ENCODE data around the gene CDC14A. TPM values are rescaled to one million over a fixed set of nuclear protein-coding genes. Genes with fewer than 3 reads are reported as not detected.

The CDC14A gene
- polyA plus RNA-seq, 1 of the 3 experiments (the other 2 are of a cell fraction) = 2.2 TPM

DNA sequence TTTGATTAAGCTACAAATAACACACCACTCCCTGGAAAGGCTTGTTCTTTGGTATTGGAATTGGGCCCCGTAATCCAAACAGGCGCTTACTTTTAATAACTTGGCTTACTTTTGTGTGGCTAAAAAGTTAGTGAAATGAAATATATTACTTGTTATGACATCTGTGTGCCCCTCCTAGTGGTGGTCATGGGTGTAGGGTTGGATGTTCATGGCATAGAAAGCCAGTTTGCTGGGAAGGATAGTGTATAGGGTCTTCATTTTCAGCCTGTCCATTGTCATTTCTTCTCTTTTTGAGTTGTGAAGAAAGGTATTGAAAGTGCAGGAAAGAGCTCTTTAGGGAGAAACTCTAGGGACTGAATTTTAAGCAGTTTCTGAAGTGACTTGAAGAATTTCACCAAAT lies 5.9 kb downstream of the CDC14A start:
- H3K4me2 ChIP-seq = no peak overlapping the region
- H3K4me1 ChIP-seq (ENCODE audit: control insufficient read depth in 1 of 2, insufficient read depth in 2 of 2, low read depth in 1 of 2, low read length in 1 of 2) = peaks cover 15 to 18% of the 10 kb centered on the region in 2 experiments; a peak in 3 of 4 replicates
- peaks cover 5% of the 10 kb centered on the region for H3F3A ChIP-seq (replicated peaks; ENCODE audit: insufficient read depth)
- H3K79me2 ChIP-seq (ENCODE audit: insufficient read depth) = peaks cover 34% of the 10 kb centered on the region
- no peak for TF ChIP-seq NFIC (IDR thresholded peaks at IDR 0.05; ENCODE audit: borderline replicate concordance)
- TF ChIP-seq, protein P1, sequence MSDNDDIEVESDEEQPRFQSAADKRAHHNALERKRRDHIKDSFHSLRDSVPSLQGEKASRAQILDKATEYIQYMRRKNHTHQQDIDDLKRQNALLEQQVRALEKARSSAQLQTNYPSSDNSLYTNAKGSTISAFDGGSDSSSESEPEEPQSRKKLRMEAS (IDR thresholded peaks at IDR 0.05; ENCODE audit: low read depth) = no peak
- TF ChIP-seq, protein P2, sequence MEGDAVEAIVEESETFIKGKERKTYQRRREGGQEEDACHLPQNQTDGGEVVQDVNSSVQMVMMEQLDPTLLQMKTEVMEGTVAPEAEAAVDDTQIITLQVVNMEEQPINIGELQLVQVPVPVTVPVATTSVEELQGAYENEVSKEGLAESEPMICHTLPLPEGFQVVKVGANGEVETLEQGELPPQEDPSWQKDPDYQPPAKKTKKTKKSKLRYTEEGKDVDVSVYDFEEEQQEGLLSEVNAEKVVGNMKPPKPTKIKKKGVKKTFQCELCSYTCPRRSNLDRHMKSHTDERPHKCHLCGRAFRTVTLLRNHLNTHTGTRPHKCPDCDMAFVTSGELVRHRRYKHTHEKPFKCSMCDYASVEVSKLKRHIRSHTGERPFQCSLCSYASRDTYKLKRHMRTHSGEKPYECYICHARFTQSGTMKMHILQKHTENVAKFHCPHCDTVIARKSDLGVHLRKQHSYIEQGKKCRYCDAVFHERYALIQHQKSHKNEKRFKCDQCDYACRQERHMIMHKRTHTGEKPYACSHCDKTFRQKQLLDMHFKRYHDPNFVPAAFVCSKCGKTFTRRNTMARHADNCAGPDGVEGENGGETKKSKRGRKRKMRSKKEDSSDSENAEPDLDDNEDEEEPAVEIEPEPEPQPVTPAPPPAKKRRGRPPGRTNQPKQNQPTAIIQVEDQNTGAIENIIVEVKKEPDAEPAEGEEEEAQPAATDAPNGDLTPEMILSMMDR (IDR thresholded peaks at IDR 0.05) = peak; percentile 61
- TF ChIP-seq, protein P3, sequence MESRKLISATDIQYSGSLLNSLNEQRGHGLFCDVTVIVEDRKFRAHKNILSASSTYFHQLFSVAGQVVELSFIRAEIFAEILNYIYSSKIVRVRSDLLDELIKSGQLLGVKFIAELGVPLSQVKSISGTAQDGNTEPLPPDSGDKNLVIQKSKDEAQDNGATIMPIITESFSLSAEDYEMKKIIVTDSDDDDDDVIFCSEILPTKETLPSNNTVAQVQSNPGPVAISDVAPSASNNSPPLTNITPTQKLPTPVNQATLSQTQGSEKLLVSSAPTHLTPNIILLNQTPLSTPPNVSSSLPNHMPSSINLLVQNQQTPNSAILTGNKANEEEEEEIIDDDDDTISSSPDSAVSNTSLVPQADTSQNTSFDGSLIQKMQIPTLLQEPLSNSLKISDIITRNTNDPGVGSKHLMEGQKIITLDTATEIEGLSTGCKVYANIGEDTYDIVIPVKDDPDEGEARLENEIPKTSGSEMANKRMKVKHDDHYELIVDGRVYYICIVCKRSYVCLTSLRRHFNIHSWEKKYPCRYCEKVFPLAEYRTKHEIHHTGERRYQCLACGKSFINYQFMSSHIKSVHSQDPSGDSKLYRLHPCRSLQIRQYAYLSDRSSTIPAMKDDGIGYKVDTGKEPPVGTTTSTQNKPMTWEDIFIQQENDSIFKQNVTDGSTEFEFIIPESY (IDR thresholded peaks at IDR 0.05; ENCODE audit: borderline replicate concordance, low read depth) = no peak
- no peak for TF ChIP-seq TAF1 (IDR thresholded peaks at IDR 0.05; ENCODE audit: borderline replicate concordance, low read depth, low read length)
- TF ChIP-seq JUND (IDR thresholded peaks at IDR 0.05) = no peak
- TF ChIP-seq, protein P4, sequence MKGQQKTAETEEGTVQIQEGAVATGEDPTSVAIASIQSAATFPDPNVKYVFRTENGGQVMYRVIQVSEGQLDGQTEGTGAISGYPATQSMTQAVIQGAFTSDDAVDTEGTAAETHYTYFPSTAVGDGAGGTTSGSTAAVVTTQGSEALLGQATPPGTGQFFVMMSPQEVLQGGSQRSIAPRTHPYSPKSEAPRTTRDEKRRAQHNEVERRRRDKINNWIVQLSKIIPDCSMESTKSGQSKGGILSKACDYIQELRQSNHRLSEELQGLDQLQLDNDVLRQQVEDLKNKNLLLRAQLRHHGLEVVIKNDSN (IDR thresholded peaks at IDR 0.05; ENCODE audit: borderline replicate concordance, low read depth) = no peak
- TF ChIP-seq RAD21 (IDR thresholded peaks at IDR 0.05; ENCODE audit: low read length) = peak; percentile 47
- TF ChIP-seq SMC3 (IDR thresholded peaks at IDR 0.05; ENCODE audit: low read depth, low read length) = peak; percentile 29; the same call in 1 of the 2 replicates
- no peak for TF ChIP-seq TCF12 (IDR thresholded peaks at IDR 0.05)
- no peak overlapping the region for H3K27ac ChIP-seq (ENCODE audit: low read depth in 2 of 2, low read length in 1 of 2)
- ChIA-PET POLR2A (no interaction called here), CTCF (interaction anchor here (0.7 to 2.4 kb wide), 12 partner anchors 11 to 268 kb away, joined by 3 to 11 read pairs (median 3); no protein-coding TSS in a partner anchor)
- H3K9ac ChIP-seq = no peak overlapping the region
- DNase-seq = peak; percentile 39
- 87% methylated on average over 2 of the region's 2 CpGs for WGBS (ENCODE audit: low lambda C conversion rate)
- H3K9me3 ChIP-seq = no peaks in the 10 kb centered on the region
- no peak overlapping the region for H2AFZ ChIP-seq (ENCODE audit: low read depth)
- H3K4me3 ChIP-seq (ENCODE audit: low read depth in 2 of 2, low read length in 1 of 2) = no peak overlapping the region
- no peaks in the 10 kb centered on the region for H3K9me2 ChIP-seq
- H3K36me3 ChIP-seq (replicated peaks in 1 of 2; ENCODE audit: control insufficient read depth in 1 of 2, insufficient read depth in 2 of 2, low read length in 1 of 2) = peaks cover 0 to 2% of the 10 kb centered on the region in 2 experiments
- no peaks in the 10 kb centered on the region; the same call in 1 of the 2 replicates for H4K20me1 ChIP-seq (ENCODE audit: insufficient read depth)
- H3K27me3 ChIP-seq (ENCODE audit: insufficient read depth) = no peaks in the 10 kb centered on the region

DNA sequence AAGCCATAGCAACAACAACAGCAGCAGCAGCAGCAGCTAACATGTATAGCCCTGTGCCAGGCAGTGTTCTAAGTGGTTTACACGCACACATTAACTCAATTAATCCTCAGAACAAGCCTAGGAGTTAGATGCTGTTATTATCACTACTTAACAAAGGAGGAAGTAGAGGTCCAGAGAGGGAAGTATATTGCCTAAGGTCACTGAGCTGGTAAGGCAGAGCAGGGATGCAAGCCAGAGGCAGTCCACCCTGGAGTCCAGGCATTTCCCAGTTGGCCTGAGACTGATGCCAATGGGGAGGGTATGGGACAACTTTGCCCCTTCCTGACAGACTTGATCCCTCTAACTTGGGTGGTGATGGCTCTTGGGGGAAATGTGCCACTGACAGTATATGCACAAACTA lies 6.8 kb downstream of the CDC14A start:
- H3K9ac ChIP-seq = no peak overlapping the region
- H3K27ac ChIP-seq (ENCODE audit: low read depth in 2 of 2, low read length in 1 of 2) = no peak overlapping the region
- H3K4me1 ChIP-seq (ENCODE audit: control insufficient read depth in 1 of 2, insufficient read depth in 2 of 2, low read depth in 1 of 2, low read length in 1 of 2) = peaks cover 9 to 16% of the 10 kb centered on the region in 2 experiments; a peak in 3 of 4 replicates
- ChIA-PET CTCF (interaction anchor here (0.7 to 1.3 kb wide), 3 partner anchors 93 to 269 kb away, joined by 3 to 4 read pairs (median 3); no protein-coding TSS in a partner anchor), POLR2A (no interaction called here)
- 57% methylated on average over 1 of the region's 1 CpG for WGBS (ENCODE audit: low lambda C conversion rate)
- peaks cover 28% of the 10 kb centered on the region for H3K79me2 ChIP-seq (ENCODE audit: insufficient read depth)
- no peaks in the 10 kb centered on the region for H3K27me3 ChIP-seq (ENCODE audit: insufficient read depth)
- peaks cover 0 to 2% of the 10 kb centered on the region in 2 experiments for H3K36me3 ChIP-seq (replicated peaks in 1 of 2; ENCODE audit: control insufficient read depth in 1 of 2, insufficient read depth in 2 of 2, low read length in 1 of 2)
- H3K4me2 ChIP-seq = no peak overlapping the region
- no peaks in the 10 kb centered on the region for H3K9me3 ChIP-seq
- H3K9me2 ChIP-seq = no peaks in the 10 kb centered on the region
- DNase-seq = no peak
- H4K20me1 ChIP-seq (ENCODE audit: insufficient read depth) = no peaks in the 10 kb centered on the region; the same call in 1 of the 2 replicates
- H3K4me3 ChIP-seq (ENCODE audit: low read depth in 2 of 2, low read length in 1 of 2) = no peak overlapping the region
- H2AFZ ChIP-seq (ENCODE audit: low read depth) = no peak overlapping the region
- H3F3A ChIP-seq (replicated peaks; ENCODE audit: insufficient read depth) = peaks cover 5% of the 10 kb centered on the region
- TF ChIP-seq TEAD4 (IDR thresholded peaks at IDR 0.05; ENCODE audit: borderline replicate concordance, insufficient read depth) = no peak
- TF ChIP-seq, protein P5, sequence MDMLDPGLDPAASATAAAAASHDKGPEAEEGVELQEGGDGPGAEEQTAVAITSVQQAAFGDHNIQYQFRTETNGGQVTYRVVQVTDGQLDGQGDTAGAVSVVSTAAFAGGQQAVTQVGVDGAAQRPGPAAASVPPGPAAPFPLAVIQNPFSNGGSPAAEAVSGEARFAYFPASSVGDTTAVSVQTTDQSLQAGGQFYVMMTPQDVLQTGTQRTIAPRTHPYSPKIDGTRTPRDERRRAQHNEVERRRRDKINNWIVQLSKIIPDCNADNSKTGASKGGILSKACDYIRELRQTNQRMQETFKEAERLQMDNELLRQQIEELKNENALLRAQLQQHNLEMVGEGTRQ (IDR thresholded peaks at IDR 0.05; ENCODE audit: borderline replicate concordance, low read depth, low read length) = no peak
- TF ChIP-seq CHD2 (IDR thresholded peaks at IDR 0.05; ENCODE audit: low read length, partially characterized antibody) = no peak
- no peak for TF ChIP-seq FOXM1 (IDR thresholded peaks at IDR 0.05; ENCODE audit: low read depth)
- TF ChIP-seq SIN3A (IDR thresholded peaks at IDR 0.05; ENCODE audit: borderline replicate concordance, low read depth, low read length) = no peak
- TF ChIP-seq, protein P6, sequence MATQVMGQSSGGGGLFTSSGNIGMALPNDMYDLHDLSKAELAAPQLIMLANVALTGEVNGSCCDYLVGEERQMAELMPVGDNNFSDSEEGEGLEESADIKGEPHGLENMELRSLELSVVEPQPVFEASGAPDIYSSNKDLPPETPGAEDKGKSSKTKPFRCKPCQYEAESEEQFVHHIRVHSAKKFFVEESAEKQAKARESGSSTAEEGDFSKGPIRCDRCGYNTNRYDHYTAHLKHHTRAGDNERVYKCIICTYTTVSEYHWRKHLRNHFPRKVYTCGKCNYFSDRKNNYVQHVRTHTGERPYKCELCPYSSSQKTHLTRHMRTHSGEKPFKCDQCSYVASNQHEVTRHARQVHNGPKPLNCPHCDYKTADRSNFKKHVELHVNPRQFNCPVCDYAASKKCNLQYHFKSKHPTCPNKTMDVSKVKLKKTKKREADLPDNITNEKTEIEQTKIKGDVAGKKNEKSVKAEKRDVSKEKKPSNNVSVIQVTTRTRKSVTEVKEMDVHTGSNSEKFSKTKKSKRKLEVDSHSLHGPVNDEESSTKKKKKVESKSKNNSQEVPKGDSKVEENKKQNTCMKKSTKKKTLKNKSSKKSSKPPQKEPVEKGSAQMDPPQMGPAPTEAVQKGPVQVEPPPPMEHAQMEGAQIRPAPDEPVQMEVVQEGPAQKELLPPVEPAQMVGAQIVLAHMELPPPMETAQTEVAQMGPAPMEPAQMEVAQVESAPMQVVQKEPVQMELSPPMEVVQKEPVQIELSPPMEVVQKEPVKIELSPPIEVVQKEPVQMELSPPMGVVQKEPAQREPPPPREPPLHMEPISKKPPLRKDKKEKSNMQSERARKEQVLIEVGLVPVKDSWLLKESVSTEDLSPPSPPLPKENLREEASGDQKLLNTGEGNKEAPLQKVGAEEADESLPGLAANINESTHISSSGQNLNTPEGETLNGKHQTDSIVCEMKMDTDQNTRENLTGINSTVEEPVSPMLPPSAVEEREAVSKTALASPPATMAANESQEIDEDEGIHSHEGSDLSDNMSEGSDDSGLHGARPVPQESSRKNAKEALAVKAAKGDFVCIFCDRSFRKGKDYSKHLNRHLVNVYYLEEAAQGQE (IDR thresholded peaks at IDR 0.05; ENCODE audit: low read depth, low read length) = no peak
- no peak for TF ChIP-seq GABPA (IDR thresholded peaks at IDR 0.05; ENCODE audit: low read depth)
- TF ChIP-seq, protein P4 (IDR thresholded peaks at IDR 0.05; ENCODE audit: borderline replicate concordance, low read depth) = no peak

All from SK-N-SH (cell line).